Inflammatory macrophage (primary cell): Measurements from ENCODE around the gene FBP2.

Experiments
- DNase-seq, 2 donors: peaks; one replicate each; pipeline ENCODE4 v3.0.0-alpha.2; 2020 to 2022
- total RNA-seq, 18 experiments: gene quantifications; one replicate each; lab custom pipeline; 2026; ENCODE audit warnings: mixed read lengths in 6 of 18, inconsistent platforms in 2 of 18; lab: John Stamatoyannopoulos, UW

FBP2 gene
- total RNA-seq, result 0 to 0.54 (median 0.02) reads per million in 18 experiments

DNA sequence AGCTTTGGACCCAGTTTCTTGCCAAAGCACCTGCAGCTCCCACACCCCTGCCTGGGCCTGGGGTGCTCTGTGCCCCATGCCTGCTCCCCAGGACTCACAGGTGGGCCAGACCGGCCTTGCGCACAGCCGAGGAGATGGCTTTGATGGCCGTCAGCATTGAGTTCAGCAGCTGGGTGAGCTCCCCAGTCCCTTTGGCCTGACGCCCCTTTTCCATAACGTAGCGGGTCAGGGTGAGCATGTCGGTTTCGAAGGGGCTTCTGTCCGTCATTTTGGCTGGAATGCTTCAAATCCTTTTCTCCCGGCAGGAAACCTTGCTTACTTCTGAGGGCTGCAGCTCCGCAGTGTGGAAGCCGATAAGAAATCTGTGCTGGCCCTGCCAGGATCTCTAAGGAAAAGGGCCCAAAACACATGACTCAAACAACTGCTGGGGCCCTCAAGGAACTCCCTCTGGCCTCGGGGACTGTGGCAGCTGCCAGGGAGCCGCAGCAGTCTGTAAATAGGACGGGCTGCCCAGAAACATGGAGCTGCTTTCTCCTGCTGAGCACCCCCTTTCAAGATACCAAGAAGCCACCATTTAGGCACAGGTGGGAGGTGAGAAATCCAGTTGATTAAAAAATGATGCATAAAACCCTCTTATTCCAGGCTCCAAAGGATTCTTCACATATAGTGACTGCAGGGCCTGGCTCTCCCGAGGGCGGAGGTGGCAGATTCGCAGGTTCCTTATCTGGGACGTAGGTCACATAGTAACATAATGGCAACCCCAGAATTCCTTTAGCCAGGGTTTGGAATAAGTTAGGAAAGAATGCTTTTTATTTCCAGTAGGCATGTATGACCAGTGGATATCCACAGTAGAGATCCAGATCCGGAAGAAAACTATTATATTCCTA lies at the start of gene FBP2:
Gene FBP2, minus strand, starts transcription at position 366 of the 887 bp plus-strand sequence. Its CDS starts 98 bp downstream, at position 268.
- no peak for DNase-seq

DNA sequence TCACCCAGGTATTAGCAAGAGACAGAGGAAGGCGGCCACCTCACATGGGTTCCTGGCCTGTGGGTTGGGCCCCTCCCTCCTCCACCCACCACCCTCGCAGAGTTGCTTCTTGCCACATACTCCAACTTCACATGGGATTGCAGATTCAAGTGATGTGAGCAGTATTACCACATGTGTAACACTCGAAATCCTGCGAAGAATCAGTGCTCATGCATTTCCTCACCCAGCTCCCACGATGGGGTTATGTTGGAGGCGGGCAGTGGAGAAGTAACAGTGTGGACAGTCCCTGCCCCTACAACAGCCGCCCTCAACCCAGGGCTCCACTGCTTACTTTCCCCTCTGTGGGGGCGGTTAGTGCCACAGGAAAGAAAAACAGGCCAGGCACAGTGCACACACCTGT lies 49.6 kb upstream of the FBP2 start:
- DNase-seq, result peak; percentile 97 to 98

DNA sequence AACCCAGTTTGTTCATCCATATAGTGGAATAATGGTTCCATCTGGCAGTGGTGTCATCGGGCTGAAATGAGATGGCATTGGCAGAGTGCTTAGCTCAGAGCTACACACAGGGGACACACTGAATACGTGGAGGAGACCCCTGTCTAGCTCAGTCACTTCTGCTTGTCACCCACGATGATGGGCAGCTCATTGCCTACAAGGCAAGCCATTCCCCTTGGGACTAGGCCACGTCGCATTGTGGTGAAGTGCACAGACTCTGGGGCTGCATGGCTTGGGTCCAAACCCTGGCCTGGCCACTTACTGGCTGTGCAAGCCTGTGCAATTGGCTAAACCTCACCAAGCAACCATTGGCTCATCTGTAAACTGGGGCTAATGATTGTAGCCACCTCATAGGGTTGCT lies 48.9 kb upstream of the FBP2 start:
- DNase-seq, result peak in 1 of 2 donors; percentile 74

DNA sequence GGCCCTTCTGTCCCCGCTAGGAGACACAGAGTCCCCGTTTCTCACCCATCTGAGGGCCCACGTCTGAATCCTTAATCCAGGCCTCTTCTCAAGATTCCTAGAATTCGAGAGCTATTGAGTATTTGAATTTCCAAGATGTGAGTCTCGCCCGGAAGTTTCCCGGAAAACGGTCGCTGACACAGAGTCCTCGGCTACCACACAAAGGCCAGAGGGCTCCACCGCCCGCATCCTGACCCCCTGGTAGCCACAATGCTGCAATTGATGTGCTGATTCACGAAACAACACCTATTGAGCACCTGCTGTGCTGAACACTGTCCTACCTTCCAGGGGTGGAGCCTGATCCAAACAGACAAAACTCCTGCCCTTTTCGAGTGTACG lies 46.4 kb upstream of the FBP2 start:
- no peak for DNase-seq

DNA sequence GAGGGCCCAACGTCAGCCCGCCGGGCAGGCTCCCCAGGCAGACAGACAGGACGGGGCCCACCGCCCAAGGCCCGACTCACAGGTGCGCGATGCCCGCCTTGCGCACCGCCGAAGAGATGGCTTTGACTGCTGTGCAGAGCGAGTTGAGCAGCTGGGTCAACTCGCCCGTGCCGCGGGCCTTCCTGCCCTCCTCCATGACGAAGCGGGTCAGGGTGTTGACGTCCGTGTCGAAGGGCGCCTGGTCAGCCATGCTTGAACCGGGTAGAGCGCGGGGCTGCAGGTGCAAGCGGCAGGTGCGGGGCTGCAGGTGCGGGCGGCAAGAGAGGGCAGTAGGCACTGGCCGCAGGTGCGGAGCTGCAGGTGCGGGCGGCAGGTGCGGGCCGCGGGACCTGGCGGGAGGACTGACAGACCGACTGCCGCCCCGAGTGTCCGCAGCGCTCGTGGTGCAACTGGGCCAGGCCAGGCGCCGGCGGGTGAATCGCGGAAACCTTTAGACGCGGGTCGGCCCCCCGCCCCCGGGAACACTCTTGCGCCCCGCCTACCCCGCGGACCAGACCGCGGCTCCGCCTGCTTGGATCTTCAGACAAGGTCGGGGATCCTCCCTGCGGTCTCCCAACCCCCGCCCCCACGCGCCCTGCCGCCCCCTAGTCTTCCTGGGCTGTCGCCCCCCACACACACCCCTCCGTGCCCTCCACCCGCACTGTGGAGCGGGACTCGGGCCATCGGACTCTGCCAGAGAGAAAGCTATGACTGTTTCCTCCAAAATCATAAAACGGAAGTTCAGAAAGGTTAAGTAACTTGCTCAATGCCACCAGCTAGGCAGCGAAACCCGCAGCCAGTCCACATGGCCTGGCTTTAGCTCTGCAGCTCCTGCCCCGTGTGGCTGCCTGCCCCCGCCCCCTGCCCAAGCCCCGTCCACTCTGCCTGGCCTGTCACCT lies 45.7 kb upstream of the FBP2 start, which contains the start of gene FBP1:
Gene FBP1, minus strand, starts transcription at position 458 of the 938 bp plus-strand sequence. Its CDS starts 208 bp downstream, at position 250.
- DNase-seq, result peak; percentile 99

DNA sequence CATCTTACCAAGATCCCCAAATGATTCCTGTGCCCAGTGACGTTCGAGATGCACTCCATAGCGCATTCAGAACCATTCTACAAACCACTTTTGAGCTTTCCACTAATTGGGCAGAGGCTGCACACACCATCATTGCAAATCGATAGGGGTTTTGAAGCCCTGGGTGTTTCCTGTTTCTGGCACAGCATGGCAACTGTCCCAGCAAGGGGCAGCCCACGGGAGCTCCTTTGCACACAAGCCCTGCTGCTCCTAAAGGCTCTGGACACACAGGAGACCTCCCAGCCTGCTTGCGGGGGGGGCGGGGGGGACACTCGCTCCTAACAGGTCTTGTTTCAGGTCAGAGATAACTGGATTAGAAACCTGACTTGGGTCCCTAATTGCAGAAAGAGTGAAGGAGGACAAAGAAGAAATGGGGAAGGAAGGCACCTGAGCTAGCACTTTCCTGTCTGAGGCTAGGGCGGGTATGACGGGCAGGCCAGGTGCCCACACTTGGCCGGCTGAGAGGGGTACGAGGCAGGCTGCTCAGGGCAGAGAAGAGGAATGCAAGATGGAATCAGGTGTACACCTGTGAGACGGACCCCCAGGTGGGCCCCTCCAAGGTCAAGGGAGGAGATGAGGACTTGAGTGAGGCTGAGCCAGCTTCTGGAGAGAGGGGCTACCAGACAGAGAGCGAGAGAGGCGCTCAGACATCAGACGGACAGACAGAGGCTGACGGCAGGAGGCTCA lies 44.9 kb upstream of the FBP2 start:
- peak; percentile 48 to 51 for DNase-seq

DNA sequence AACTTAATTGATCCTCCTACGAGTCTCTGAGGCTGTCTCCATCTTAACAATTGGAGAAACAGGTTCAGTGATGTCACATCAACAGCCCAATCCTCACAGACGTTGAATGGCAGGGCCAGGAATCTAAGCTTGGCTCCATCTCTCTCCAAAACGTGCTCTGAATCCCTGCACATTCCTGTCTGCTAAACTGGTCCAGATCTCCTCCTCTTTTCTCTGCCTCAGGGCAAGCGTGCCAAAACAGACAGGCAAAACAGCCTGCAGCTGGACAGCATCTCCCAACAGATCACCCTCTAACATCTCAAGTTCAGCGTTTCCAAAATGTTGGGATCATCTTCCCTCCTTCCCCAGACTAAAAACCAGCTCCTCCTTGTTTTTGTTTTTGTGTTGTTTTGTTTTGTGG lies 39.1 kb upstream of the FBP2 start:
- no peak for DNase-seq

DNA sequence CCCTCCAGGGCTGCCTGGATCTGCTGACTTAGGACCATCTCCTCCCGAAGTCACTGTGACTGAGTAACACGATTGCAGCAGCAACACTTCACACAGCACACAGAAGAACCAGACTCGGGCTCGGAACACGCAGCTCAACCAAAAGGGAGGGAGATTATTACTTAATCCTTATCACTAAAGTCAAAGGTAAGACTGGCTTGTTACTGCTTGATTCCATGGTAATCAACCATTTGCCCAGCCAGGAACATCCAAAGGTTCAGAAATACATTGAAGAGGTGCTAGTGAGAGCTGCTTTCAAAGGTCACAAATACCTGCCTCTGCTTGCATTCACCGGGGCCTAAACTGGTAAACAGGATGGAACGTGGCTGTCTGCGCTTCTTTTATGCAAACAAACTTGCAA lies 38.0 kb upstream of the FBP2 start:
- DNase-seq, result no peak

DNA sequence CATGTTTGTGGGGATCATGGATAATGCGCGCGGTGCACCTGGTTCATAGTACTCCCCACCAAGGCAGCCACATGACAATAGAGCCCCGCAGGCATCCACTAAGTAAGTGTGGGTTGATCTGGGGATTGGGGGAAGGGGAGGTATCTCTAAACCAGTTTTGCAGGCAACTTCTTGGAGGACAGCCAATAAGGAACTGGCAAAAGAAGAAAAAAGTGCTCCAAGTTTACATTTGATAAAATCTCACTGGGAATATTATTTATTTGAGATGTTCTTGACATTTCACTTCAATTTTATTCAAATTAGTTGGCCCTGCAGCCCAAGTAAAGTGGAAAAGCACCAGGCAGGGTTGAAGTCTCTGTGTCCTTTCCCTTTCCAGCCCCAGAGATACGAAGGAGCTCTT lies 37.2 kb upstream of the FBP2 start:
- no peak for DNase-seq

DNA sequence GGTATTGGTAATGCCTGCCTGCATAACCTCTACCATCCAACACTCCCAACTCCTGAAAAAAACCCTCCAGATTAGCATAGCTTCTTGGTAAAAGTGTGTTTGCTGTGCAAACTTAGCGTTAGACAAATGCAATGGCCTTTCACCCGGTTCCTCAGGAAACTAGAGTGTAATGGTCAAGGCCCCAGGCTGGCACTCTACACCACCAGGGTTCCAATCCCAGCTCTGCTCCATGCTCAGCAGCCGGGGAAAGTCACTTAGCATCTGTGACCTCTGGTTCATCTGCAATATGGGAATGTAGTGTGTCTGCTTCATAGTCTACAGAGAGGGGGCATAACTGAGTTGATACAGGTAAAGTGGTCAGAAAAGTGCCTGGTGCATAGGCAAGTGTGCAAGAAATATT lies 36.7 kb upstream of the FBP2 start:
- no peak for DNase-seq

DNA sequence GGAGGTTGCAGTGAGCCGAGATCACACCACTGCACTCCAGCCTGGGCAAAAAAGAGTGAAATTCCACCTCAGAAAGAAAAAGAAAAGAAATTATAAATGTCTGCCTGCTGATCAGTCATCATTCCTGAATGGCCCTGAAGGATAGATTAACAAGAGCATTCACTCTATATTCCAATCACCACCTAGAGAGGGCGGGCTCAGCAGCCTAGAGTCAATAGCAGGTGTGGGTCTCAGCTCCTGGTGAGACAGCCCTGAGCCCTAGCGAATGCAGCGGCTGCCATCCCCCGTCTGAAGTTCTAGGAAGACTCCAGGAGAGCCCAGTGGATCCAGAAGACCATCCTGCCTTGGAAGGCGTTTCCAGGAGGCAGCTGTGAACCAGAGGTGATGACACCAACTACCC lies 33.7 kb upstream of the FBP2 start:
- no peak for DNase-seq

DNA sequence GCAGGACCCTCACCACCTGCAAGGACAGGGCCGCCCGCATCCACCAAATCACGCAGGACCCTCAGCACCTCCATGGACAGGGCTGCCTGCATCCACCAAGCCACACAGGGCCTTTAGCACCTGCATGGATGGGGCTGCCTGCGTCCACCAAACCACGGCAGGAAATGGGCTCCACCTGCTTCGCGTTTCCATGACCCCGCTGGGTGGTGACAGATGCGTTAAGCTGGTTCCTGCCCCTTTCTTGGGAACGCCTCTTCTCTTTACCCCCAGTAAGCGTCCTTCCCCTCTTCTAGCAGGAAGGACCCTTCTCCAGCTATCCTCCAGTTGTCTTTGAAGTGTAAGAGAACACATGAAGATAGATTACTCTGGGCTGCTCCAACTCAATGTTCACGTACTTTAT lies 32.2 kb upstream of the FBP2 start:
- DNase-seq, result no peak

DNA sequence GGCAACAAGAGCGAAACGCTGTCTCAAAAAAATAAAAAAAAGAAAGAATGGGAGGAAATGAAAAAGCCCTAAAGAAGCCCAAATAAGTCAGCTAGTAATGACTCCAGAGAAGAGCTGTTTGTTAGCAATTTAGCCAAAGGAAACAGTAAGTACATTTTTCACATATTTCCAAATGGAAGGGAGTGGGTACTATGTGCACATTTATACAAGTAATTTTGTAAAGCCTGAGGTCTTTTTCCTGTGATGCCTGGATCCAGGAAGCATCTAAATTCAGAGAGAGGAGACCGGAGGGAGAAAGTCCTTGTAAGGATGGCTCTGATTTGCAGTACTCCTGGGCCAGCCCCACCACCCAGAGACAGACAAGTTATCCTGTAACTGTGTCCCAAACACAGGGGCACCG lies 31.0 kb upstream of the FBP2 start:
- no peak for DNase-seq

DNA sequence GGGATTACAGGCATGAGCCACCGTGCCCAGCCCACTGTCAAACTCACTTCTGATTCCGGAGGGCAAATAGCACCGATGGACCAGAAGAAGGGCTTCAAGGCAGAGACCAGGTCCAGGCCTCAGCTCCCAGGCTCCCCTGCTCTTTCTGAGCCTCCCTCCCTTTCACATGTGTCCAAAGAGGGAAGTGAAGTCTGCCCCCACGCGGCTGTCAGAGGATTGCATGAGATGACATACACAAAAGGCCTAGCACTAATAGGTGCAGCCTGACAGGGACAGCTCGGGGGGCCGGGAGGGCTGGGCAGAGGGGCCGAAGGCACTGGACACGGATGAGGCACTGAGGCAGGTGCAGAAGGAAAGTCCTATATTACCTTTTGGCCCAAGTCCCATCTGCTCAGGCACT lies 29.6 kb upstream of the FBP2 start:
- DNase-seq, result peak; percentile 63 to 67

DNA sequence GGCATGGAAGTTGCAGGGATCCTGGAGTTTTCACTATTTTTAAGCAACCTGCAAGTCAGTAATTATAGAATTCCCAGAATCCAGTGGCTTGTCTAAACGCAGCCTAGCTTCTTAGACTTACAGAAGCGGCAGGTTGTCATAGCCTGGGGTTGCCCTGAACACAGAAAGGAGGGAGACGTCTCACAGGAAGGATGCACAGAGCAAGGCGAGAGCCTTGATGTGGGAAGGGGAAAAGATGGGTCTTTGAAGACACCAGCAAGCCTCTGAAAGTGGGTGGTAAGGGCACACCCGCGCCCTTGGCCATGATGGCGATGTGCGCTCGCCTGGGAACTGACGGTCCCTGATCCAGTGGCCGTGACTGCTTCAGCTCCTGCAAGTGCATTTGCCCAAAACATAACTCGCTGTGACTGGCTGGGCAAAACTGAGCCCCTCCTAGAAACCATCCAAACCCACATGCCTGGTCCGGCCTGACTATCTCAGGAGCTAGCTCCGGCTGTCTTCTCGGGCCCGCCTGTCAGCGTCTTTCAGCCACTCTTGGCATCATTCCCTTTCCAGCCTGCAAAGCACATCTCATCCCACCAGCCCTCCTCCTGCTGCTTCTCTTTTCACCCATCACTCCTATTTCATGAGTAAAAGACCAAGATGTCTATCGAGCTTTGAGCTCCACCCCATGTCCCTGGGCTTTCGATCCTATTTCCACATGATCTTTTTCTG lies 28.6 kb upstream of the FBP2 start:
- DNase-seq, result no peak

DNA sequence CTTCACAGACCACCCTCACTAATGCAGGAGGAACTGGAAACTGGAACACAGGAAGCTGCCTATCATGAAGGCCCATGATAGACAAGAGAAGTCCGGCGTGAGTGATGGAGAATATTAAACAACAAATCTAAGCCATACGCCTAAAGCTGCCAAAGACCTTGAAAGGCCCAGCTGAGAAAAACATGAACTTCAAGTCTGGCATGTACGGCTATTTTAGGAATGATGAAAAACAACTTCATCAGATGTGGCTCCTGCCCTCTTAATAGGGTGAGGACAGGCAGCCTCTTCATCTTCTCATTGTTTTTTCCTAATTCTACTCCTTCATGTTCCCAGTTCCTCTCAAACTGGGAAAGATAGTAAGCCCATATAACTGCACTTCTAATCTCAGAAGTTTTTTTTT lies 25.4 kb upstream of the FBP2 start:
- DNase-seq, result no peak

DNA sequence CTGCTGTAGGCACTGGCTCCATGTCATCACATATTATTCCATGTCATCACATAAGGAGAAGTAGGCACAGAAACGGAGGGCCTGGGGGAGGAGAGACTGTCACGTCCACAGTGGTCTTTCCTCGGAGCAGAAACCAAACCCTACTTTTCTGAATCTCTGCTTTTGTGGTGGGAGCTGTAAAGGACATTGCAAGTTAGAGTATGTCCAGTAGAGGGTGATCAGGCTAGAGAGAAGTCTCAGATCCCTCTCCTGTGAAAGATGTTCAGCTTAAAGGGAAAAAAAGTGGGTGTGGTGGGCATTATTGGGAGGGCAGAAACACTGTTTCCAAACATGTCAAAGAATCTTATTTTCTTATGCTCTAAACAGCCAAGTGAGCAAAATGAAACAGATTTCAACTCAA lies 19.4 kb upstream of the FBP2 start:
- DNase-seq, result no peak

DNA sequence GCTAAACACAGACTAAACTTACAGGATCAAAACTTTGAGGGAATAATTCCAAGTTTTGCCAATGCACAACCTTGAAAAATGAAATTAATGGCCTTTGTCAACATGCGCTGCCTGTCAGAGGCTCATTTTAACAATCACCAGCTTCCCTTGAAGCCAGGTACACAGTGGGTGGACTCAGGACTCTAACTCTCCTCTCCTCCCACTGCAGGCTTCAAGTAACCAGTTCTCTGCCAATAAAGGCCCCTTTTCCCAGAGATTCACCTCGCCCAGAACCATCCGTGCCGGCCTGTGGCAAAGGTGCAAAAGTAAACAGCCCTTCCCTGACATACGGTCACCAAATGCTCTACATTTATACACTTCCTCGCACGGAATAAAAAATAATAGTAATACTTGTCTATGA lies 18.4 kb upstream of the FBP2 start:
- DNase-seq, result no peak

DNA sequence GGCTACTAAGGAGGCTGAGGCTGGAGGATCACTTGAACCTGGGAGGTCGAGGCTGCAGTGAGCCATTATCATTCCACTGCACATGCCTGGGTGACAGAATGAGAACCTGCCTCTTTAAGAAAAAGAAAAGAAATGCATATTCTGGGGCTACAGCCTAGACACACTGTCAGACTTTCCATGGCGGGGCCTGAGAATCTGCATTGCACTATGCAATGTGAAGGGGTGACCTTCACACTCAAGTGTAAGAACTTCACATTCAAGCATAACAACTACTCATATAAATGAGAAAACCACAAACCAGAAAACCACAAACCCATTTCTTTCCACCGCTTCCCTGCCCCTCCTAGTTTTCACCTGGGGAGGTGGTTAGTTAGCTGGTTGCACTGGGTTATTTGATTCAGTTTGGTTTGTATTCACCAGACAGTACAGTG lies 18.0 kb upstream of the FBP2 start:
- DNase-seq, result no peak

DNA sequence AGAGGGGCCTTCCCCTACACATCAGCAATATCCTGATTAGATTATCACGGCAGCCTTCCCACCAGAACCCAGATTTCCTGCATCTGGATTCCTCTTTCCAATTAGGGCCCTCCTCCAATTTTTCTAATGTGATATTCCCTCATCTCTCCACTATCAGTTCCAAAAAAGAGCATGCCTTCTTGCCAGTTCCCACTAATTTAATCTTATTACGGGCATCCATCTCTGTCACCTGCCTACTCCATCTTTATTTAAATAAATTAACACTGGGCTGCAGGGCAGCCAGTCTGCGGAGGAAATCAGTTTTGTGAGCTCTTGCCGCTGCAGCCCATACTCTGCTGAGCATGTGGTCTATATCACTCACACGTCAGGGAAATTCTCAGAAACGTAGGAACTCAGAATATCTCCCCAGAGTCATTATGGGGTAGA lies 16.6 kb upstream of the FBP2 start:
- DNase-seq, result no peak

DNA sequence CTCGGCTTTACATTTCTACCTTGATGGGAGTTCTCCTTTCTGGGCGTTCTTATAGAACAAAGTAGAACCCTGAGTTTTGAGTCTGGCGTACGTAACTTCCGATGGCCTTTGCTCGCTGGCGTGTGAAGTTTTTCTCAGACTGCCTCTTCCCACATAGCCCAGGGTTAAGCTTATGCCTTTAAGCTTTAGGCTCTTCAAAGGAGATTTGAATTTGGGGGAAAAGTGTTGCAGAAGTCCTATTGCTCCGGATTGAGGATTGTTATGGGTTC lies 13.7 kb upstream of the FBP2 start:
- no peak for DNase-seq
